ENCODE results near the gene RNF212.

- TF ChIP-seq, protein P1, sequence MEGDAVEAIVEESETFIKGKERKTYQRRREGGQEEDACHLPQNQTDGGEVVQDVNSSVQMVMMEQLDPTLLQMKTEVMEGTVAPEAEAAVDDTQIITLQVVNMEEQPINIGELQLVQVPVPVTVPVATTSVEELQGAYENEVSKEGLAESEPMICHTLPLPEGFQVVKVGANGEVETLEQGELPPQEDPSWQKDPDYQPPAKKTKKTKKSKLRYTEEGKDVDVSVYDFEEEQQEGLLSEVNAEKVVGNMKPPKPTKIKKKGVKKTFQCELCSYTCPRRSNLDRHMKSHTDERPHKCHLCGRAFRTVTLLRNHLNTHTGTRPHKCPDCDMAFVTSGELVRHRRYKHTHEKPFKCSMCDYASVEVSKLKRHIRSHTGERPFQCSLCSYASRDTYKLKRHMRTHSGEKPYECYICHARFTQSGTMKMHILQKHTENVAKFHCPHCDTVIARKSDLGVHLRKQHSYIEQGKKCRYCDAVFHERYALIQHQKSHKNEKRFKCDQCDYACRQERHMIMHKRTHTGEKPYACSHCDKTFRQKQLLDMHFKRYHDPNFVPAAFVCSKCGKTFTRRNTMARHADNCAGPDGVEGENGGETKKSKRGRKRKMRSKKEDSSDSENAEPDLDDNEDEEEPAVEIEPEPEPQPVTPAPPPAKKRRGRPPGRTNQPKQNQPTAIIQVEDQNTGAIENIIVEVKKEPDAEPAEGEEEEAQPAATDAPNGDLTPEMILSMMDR (conservative IDR thresholded peaks at IDR 0.05; ENCODE audit: low read depth, low read length), result no peak
- no peak for TF ChIP-seq EZH2 (IDR thresholded peaks at IDR 0.05; ENCODE audit: low read length, unreplicated experiment)
These were observed 13.6 kb downstream of the RNF212 start for GRCh38 chr4:1099684-1100335.
